K562 (cell line): ENCODE results near the gene SPATA21. TPM values are rescaled to one million over a fixed set of nuclear protein-coding genes. Genes with fewer than 3 reads are reported as not detected.

ENCODE experiments used
- CBFA2T3 ChIP-seq: fragments of 450-650 bp; IDR thresholded peaks from 2 replicates; pipeline ENCODE4 v1.6.1; 2017
- CUX1 ChIP-seq: fragments of 200-800 bp; sonication (Bioruptor generic); IDR thresholded peaks from 2 replicates; pipeline ENCODE4 v1.6.1; 2016; ENCODE audit warnings: missing genetic modification characterization, missing compliant biosample characterization
- CXXC5 ChIP-seq: fragments of 250-450 bp; sonication (Bioruptor Pico); IDR thresholded peaks from 2 replicates; pipeline ENCODE4 v1.8.0; 2022; ENCODE audit warnings: inconsistent platforms, mild to moderate bottlenecking, moderate library complexity
- DMBX1 ChIP-seq: fragments of 250-450 bp; sonication (Bioruptor Pico); IDR thresholded peaks from 2 replicates; pipeline ENCODE4 v1.8.0; 2022; ENCODE audit warnings: inconsistent platforms, mild to moderate bottlenecking, moderate library complexity, borderline replicate concordance
- KDM1A ChIP-seq, 2 experiments: fragments of 450-650 bp; IDR thresholded peaks; 2 replicates each; pipeline ENCODE4 v1.6.1; 2016; ENCODE audit warnings: mild to moderate bottlenecking in 2 of 2
- KLF13 ChIP-seq: fragments of 450-650 bp; IDR thresholded peaks from 2 replicates; pipeline ENCODE4 v1.6.1; 2016; ENCODE audit warnings: missing genetic modification characterization, low read depth, mild to moderate bottlenecking, missing compliant biosample characterization, moderate library complexity, borderline replicate concordance
- MNT ChIP-seq, 2 experiments: fragments of 450-650 bp; conservative IDR thresholded peaks; 2 replicates each; pipeline ENCODE4 v1.6.1; 2017; ENCODE audit warnings: mild to moderate bottlenecking in 2 of 2, moderate library complexity in 2 of 2
- MTA3 ChIP-seq: fragments of 450-650 bp; formaldehyde crosslinking; IDR thresholded peaks from 2 replicates; pipeline ENCODE4 v1.6.1; 2017; ENCODE audit warnings: mild to moderate bottlenecking, borderline replicate concordance
- NFYB ChIP-seq: IDR thresholded peaks from 2 replicates; pipeline ENCODE4 v1.6.1; 2011; ENCODE audit warnings: mild to moderate bottlenecking, moderate library complexity; ENCODE audit not compliant: insufficient read length; ENCODE audit errors: extremely low read depth
- POLR3A ChIP-seq: IDR thresholded peaks from 2 replicates; pipeline ENCODE4 v1.6.1; 2011; ENCODE audit warnings: borderline replicate concordance, mild to moderate bottlenecking, moderate library complexity; ENCODE audit not compliant: insufficient read length, insufficient read depth; ENCODE audit errors: extremely low read depth
- PYGO2 ChIP-seq: fragments of 450-650 bp; IDR thresholded peaks from 2 replicates; pipeline ENCODE4 v1.6.1; 2016; ENCODE audit warnings: mild to moderate bottlenecking, missing genetic modification characterization, moderate library complexity, missing compliant biosample characterization
- RAD51 ChIP-seq: fragments of 450-650 bp; IDR thresholded peaks from 2 replicates; pipeline ENCODE4 v1.7.1; 2016; ENCODE audit warnings: low read depth, mild to moderate bottlenecking, borderline replicate concordance
- SETDB1 ChIP-seq: IDR thresholded peaks from one replicate; pipeline ENCODE4 v1.6.1; 2012; ENCODE audit warnings: low read length, control low read depth, inconsistent platforms
- SMARCA5 ChIP-seq: fragments of 450-650 bp; IDR thresholded peaks from 2 replicates; pipeline ENCODE4 v1.6.1; 2016
- YY1 ChIP-seq, 3 experiments: IDR thresholded peaks; 2 replicates each; pipeline ENCODE4 v1.6.1; 2011; ENCODE audit warnings: low read length in 2 of 3, mild to moderate bottlenecking in 2 of 3, moderate library complexity in 2 of 3, borderline replicate concordance in 1 of 3, control low read depth in 1 of 3, low read depth in 1 of 3; ENCODE audit not compliant: insufficient read depth in 3 of 3, insufficient replicate concordance in 2 of 3, control insufficient read depth in 1 of 3, insufficient read length in 1 of 3; ENCODE audit errors: extremely low read depth in 1 of 3
- ZC3H11A ChIP-seq: IDR thresholded peaks from 2 replicates; pipeline ENCODE4 v1.6.1; 2012; ENCODE audit warnings: low read depth, low read length, improper control_type of control experiment
- ZFPM2 ChIP-seq: fragments of 250-450 bp; sonication (Bioruptor Pico); IDR thresholded peaks from 2 replicates; pipeline ENCODE4 v1.5.1; 2022; ENCODE audit warnings: mild to moderate bottlenecking
- ZNF23 ChIP-seq: fragments of 250-450 bp; sonication (Bioruptor Pico); IDR thresholded peaks from 2 replicates; pipeline ENCODE4 v1.4.0; 2020; ENCODE audit warnings: mild to moderate bottlenecking
- ZNF277 ChIP-seq: fragments of 250-450 bp; sonication (Bioruptor Pico); IDR thresholded peaks from 2 replicates; pipeline ENCODE4 v1.8.0; 2022; ENCODE audit warnings: inconsistent platforms, mild to moderate bottlenecking, moderate library complexity, borderline replicate concordance
- polyA plus RNA-seq, 8 experiments: library from polyadenylated mRNA; depleted of rRNA in 4 of 8; stranded (reverse) in 5 of 8; unstranded in 3 of 8; fragments of >200 nt; fragmentation: Nextera tagmentation in 2 of 8; fragmentation: Illumina TruSeq in 1 of 8; extraction: Ambion mirVana in 2 of 8; extraction: Trizol in 1 of 8; gene quantifications; 2 replicates each; pipeline versions ENCODE4 v1.2.1 to v1.2.3, GENCODE V29; 2011 to 2014; ENCODE audit warnings: inconsistent platforms in 1 of 8, missing spikeins in 1 of 8
- total RNA-seq, 7 experiments: library from RNA; depleted of rRNA in 6 of 7; stranded (reverse); fragments of >200 nt in 6 of 7; fragmentation: Illumina TruSeq in 2 of 7; extraction: Trizol in 2 of 7; gene quantifications; 2 replicates each; pipeline versions ENCODE4 v1.2.1 to v1.2.3, GENCODE V29; 2011 to 2021; ENCODE audit warnings: low replicate concordance in 1 of 7

The SPATA21 gene
- total and polyA plus RNA-seq, 9 of the 15 experiments (the other 6 are each of a cell fraction or from before 2014, with no cell fraction given) = 0.10 to 0.36 (median 0.13) TPM; not detected in 3

GRCh38 chr1:16351994-16352841 is 85.0 kb downstream of the SPATA21 start, which contains the start of gene FBXO42 (continued):
- TF ChIP-seq MNT (conservative IDR thresholded peaks at IDR 0.05) (peak in 1 of 2 experiments; percentile 54; a peak in 2 of 4 replicates), KDM1A (IDR thresholded peaks at IDR 0.05) (no peak), ZC3H11A (no peak; the same call in 1 of the 2 replicates), CBFA2T3 (no peak), NFYB (no peak), MTA3 (peak; percentile 92), DMBX1 (CRISPR knock-in tag) (peak; percentile 82), CUX1 (no peak), SETDB1 (no peak), POLR3A (no peak), ZFPM2 (CRISPR knock-in tag) (no peak), ZNF277 (CRISPR knock-in tag) (no peak), YY1 (IDR thresholded peaks at IDR 0.05; ENCODE audit: borderline replicate concordance in 1 of 3, control insufficient read depth in 1 of 3, extremely low read depth in 1 of 3, insufficient read depth in 3 of 3, insufficient read length in 1 of 3, insufficient replicate concordance in 2 of 3, low read depth in 1 of 3, low read length in 2 of 3) (peak; percentile 73 to 95 (median 90)), SMARCA5 (no peak), RAD51 (no peak), PYGO2 (tag) (no peak), KLF13 (tag) (peak; percentile 43; the same call in 1 of the 2 replicates), CXXC5 (CRISPR knock-in tag) (peak; percentile 99), ZNF23 (CRISPR knock-in tag) (no peak)
